ENCODE measurements around the gene TMC8. TPM values are rescaled to one million over a fixed set of nuclear protein-coding genes. Genes with fewer than 3 reads are reported as not detected.

TMC8 gene
- total and polyA plus RNA-seq, 11 donors, result 0.81 to 21.6 (median 1.2) TPM

DNA sequence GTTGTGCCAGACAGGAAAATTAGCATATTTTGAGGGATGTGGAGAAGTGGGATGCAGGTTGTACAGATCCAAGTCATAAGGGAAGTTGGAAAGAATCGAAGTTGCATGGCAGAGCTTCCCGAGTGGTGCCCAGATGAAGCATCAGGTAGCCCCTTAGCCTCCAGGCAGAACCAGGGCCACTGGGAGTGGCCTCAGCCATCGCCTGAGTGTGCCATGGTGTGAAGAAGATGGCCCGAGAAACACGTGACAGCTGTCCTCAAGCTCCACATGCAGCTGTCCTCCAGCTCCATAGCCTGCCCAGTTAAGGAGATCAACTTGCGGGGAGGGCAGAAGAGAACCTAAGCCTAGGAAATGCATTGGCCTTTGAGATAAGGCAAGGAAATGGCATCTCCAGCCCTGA lies 35.5 kb upstream of the TMC8 start:
- no peak for ATAC-seq
- H3K36me3 ChIP-seq, result peaks cover 0 to 100% (median 99%) of the 10 kb centered on the region in 9 donors
- intact Hi-C loops (cut with DNase I), result no loop called here
- WGBS, 4 donors, result 94 to 96% (median 95%) methylated on average over 6 of the region's 6 CpGs
- TF ChIP-seq, protein P1, sequence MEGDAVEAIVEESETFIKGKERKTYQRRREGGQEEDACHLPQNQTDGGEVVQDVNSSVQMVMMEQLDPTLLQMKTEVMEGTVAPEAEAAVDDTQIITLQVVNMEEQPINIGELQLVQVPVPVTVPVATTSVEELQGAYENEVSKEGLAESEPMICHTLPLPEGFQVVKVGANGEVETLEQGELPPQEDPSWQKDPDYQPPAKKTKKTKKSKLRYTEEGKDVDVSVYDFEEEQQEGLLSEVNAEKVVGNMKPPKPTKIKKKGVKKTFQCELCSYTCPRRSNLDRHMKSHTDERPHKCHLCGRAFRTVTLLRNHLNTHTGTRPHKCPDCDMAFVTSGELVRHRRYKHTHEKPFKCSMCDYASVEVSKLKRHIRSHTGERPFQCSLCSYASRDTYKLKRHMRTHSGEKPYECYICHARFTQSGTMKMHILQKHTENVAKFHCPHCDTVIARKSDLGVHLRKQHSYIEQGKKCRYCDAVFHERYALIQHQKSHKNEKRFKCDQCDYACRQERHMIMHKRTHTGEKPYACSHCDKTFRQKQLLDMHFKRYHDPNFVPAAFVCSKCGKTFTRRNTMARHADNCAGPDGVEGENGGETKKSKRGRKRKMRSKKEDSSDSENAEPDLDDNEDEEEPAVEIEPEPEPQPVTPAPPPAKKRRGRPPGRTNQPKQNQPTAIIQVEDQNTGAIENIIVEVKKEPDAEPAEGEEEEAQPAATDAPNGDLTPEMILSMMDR (IDR thresholded peaks at IDR 0.05), result no peak
- TF ChIP-seq POLR2A (IDR thresholded peaks at IDR 0.05), result no peak
- H3K9me3 ChIP-seq, result no peaks in the 10 kb centered on the region
- peaks cover 0 to 3% (median 0%) of the 10 kb centered on the region in 12 donors for H3K4me1 ChIP-seq
- H3K27me3 ChIP-seq, result no peaks in the 10 kb centered on the region
- DNase-seq, result no peak
- H3K27ac ChIP-seq, result no peak overlapping the region
- H3K4me3 ChIP-seq, result no peak overlapping the region

DNA sequence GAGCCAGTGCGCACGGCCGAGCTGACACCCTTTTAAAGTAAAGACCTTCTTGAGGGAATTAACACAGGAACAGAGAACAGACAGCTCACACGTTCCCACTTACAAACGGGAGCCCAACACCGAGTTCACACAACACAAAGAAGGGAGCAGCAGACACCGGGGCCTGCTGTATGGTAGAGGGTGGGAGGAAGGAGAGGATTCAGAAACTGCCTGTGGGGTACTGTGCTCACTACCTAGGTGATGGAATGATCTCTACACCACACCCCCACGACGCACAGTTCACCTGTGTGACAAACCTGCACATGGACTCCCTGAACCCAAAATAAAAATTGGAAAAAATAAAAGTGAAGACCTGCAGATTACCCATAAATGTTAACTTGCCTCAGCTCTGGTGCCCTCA lies 34.5 kb upstream of the TMC8 start:
- Histone ChIP-seq H3K36me3 (peaks cover 0 to 100% (median 95%) of the 10 kb centered on the region in 9 donors), H3K27ac (no peak overlapping the region), H3K4me1 (no peaks in the 10 kb centered on the region), H3K4me3 (no peak overlapping the region), H3K9me3 (no peaks in the 10 kb centered on the region), H3K27me3 (no peaks in the 10 kb centered on the region)
- ATAC-seq (no peak), DNase-seq (no peak)
- intact Hi-C loops (cut with DNase I), result no loop called here
- 91 to 95% (median 92%) methylated on average over 9 of the region's 9 CpGs for WGBS, 4 donors
- TF ChIP-seq, protein P1 (IDR thresholded peaks at IDR 0.05), result no peak
- no peak for TF ChIP-seq POLR2A (IDR thresholded peaks at IDR 0.05)

DNA sequence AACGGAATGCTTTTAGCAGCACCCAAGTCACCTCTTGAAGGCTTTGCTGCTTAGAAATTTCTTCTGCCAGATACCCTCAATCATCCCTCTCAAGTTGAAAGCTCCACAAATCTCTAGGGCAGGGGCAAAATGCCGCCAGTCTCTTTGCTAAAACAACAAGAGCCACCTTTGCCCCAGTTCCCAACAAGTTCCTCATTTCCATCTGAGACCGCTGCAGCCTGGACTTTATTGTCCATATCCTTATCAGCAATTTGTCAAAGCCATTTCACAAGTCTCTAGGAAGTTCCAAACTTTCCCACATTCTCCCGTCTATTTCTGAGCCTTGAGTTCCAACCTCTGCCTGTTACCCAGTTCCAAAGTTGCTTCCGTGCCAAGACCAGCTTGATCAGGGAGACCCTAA lies 29.5 kb upstream of the TMC8 start:
- H3K9me3 ChIP-seq, result no peaks in the 10 kb centered on the region
- H3K4me3 ChIP-seq, result no peak overlapping the region
- H3K36me3 ChIP-seq, result peaks cover 0 to 100% (median 88%) of the 10 kb centered on the region in 9 donors
- H3K27ac ChIP-seq, result no peak overlapping the region
- intact Hi-C loops (cut with DNase I), result no loop called here
- ATAC-seq (no peak), DNase-seq (no peak)
- TF ChIP-seq POLR2A (IDR thresholded peaks at IDR 0.05), result no peak
- TF ChIP-seq, protein P1 (IDR thresholded peaks at IDR 0.05), result no peak
- H3K27me3 ChIP-seq, result no peaks in the 10 kb centered on the region
- WGBS, 4 donors, result 77 to 93% (median 87%) methylated on average over 5 of the region's 5 CpGs
- no peaks in the 10 kb centered on the region for H3K4me1 ChIP-seq

DNA sequence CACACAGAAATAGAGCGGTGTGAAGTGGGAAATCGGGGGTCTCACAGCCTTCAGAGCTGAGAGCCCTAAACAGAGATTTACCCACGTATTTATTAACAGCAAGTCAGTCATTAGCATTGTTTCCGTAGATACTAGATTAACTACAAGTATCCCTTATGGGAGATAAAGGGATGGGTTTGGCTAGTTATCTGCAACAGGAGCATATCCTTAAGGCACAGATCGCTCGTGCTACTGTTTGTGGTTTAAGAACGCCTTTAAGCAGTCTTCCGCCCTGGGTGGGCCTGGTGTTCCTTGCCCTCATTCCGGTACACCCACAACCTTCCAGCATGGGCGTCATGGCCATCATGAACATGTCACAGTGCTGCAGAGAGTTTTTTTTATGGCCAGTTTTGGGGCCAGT lies 29.0 kb upstream of the TMC8 start:
- intact Hi-C loops (cut with DNase I), result no loop called here
- TF ChIP-seq POLR2A (IDR thresholded peaks at IDR 0.05), result no peak
- TF ChIP-seq, protein P1 (IDR thresholded peaks at IDR 0.05), result no peak
- no peak overlapping the region for H3K4me3 ChIP-seq
- no peaks in the 10 kb centered on the region for H3K27me3 ChIP-seq
- ATAC-seq (no peak), DNase-seq (no peak)
- no peak overlapping the region for H3K27ac ChIP-seq
- H3K36me3 ChIP-seq, result peaks cover 0 to 100% (median 84%) of the 10 kb centered on the region in 9 donors
- no peaks in the 10 kb centered on the region for H3K9me3 ChIP-seq
- WGBS, 4 donors, result 89 to 98% (median 96%) methylated on average over 10 of the region's 10 CpGs
- H3K4me1 ChIP-seq, result no peaks in the 10 kb centered on the region
